GM12878 (cell line): ENCODE data around the gene PCF11.

Source experiments
- FOS ChIP-seq: IDR thresholded peaks from 3 replicates; pipeline ENCODE4 v1.6.1; 2011; ENCODE audit warnings: borderline replicate concordance; ENCODE audit not compliant: insufficient read length; ENCODE audit errors: extremely low read depth
- RAD21 ChIP-seq: IDR thresholded peaks from 2 replicates; pipeline ENCODE4 v1.6.1; 2011; ENCODE audit warnings: mild to moderate bottlenecking, low read depth, low read length, moderate library complexity; ENCODE audit not compliant: insufficient read depth
- TCF3 ChIP-seq: IDR thresholded peaks from 2 replicates; pipeline ENCODE4 v1.6.1; 2012; ENCODE audit warnings: low read depth, mild to moderate bottlenecking, low read length, borderline replicate concordance; ENCODE audit not compliant: insufficient read depth
- WRNIP1 ChIP-seq: IDR thresholded peaks from 2 replicates; pipeline ENCODE4 v1.6.1; 2011; ENCODE audit warnings: low read depth, low read length, improper control_type of control experiment, borderline replicate concordance
- TF ChIP-seq, protein P1 (sequence below), 3 experiments: IDR thresholded peaks in 2 of 3; conservative IDR thresholded peaks in 1 of 3; 2 replicates each; pipeline ENCODE4 v1.5.1; 2011; ENCODE audit warnings: low read depth in 3 of 3, low read length in 3 of 3, mild to moderate bottlenecking in 3 of 3, control low read depth in 2 of 3, moderate library complexity in 2 of 3, inconsistent platforms in 1 of 3, mixed read lengths in 1 of 3; ENCODE audit not compliant: control insufficient read depth in 2 of 3, insufficient read depth in 1 of 3; ENCODE audit errors: extremely low read depth in 1 of 3

DNA sequence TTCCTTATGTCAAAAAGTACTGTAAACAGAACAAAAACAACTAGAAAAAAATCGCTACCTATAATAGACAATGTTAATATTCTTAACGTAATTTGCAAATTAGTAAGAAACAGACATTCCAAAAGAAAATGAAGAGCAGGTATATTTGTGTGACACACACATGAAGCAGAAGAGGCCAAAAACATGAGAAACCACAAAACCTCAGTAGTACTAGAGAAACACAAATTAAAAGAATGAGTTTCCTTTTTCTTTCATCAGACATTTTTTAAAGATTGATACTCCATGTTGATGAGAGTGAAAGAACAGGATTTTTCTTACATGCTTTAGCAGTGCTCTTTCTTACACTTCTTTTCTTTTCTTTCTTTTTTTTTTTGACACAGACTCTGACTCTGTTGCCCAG, 34.2 kb upstream of the PCF11 start:
- TF ChIP-seq, protein P1, sequence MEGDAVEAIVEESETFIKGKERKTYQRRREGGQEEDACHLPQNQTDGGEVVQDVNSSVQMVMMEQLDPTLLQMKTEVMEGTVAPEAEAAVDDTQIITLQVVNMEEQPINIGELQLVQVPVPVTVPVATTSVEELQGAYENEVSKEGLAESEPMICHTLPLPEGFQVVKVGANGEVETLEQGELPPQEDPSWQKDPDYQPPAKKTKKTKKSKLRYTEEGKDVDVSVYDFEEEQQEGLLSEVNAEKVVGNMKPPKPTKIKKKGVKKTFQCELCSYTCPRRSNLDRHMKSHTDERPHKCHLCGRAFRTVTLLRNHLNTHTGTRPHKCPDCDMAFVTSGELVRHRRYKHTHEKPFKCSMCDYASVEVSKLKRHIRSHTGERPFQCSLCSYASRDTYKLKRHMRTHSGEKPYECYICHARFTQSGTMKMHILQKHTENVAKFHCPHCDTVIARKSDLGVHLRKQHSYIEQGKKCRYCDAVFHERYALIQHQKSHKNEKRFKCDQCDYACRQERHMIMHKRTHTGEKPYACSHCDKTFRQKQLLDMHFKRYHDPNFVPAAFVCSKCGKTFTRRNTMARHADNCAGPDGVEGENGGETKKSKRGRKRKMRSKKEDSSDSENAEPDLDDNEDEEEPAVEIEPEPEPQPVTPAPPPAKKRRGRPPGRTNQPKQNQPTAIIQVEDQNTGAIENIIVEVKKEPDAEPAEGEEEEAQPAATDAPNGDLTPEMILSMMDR (IDR thresholded peaks at IDR 0.05 in 2 of 3, conservative IDR thresholded peaks at IDR 0.05 in 1 of 3; ENCODE audit: control insufficient read depth in 2 of 3, extremely low read depth in 1 of 3, insufficient read depth in 1 of 3, low read depth in 3 of 3, low read length in 3 of 3), result no peak
- TF ChIP-seq WRNIP1 (no peak), TCF3 (no peak), RAD21 (no peak), FOS (no peak)
